H1 (cell line): ENCODE results near the gene TTC22. TPM values are rescaled to one million over a fixed set of nuclear protein-coding genes. Genes with fewer than 3 reads are reported as not detected.
A peak's percentile ranks its signal among the peaks of the same experiment; 100 is the strongest.

Source experiments
- CTCF ChIA-PET: fragments of 300-600 bp; sonication (Branson Sonifier 250); formaldehyde crosslinking; loops from one replicate; lab custom pipeline; 2021; ENCODE audit not compliant: partially characterized antibody; lab: Charles Lee
- POLR2A ChIA-PET: fragments of 300-600 bp; sonication (Branson Sonifier 250); formaldehyde crosslinking; loops from one replicate; lab custom pipeline; 2021; ENCODE audit warnings: inconsistent platforms; ENCODE audit not compliant: partially characterized antibody; lab: Charles Lee
- DNase-seq, 2 experiments: peaks; one replicate each; pipeline versions ENCODE4 v3.0.0 to v3.0.0-alpha.2; 2010 to 2022; ENCODE audit warnings: low spot score in 2 of 2, low read depth in 1 of 2, mixed read lengths in 1 of 2
- FAIRE-seq: peaks from 2 replicates; lab custom pipeline; 2011; peaks lifted over from hg19 to GRCh38; lab: Jason Lieb, UNC
- H2AFZ ChIP-seq: 2 replicates; pipeline ENCODE4 v1.8.1; 2012; ENCODE audit warnings: low read length, inconsistent platforms
- H2AK5ac ChIP-seq: 2 replicates; pipeline ENCODE4 v1.6.1; 2013; ENCODE audit warnings: low read depth, low read length
- H2BK120ac ChIP-seq: replicated peaks from 2 replicates; pipeline ENCODE3; 2013; ENCODE audit warnings: low read depth, low read length, inconsistent platforms
- H2BK12ac ChIP-seq: 2 replicates; pipeline ENCODE4 v1.6.1; 2013; ENCODE audit warnings: low read depth, low read length
- H2BK15ac ChIP-seq: 2 replicates; pipeline ENCODE4 v1.6.1; 2013; ENCODE audit warnings: low read length
- H2BK20ac ChIP-seq: 2 replicates; pipeline ENCODE4 v1.6.1; 2013; ENCODE audit warnings: low read length
- H2BK5ac ChIP-seq: 2 replicates; pipeline ENCODE4 v1.6.1; 2013; ENCODE audit warnings: low read depth, low read length
- H3K14ac ChIP-seq: 2 replicates; pipeline ENCODE4 v1.6.1; 2013; ENCODE audit warnings: inconsistent platforms; ENCODE audit not compliant: insufficient read length
- H3K18ac ChIP-seq: 2 replicates; pipeline ENCODE4 v1.6.1; 2013; ENCODE audit warnings: low read length; ENCODE audit errors: extremely low read depth
- H3K23ac ChIP-seq: 2 replicates; pipeline ENCODE4 v1.6.1; 2013; ENCODE audit warnings: inconsistent platforms; ENCODE audit not compliant: insufficient read length
- H3K23me2 ChIP-seq: 2 replicates; pipeline ENCODE4 v1.6.1; 2013; ENCODE audit warnings: low read depth, low read length
- H3K27ac ChIP-seq: 2 replicates; pipeline ENCODE4 v1.6.1; 2011; ENCODE audit warnings: low read depth, low read length, inconsistent platforms
- H3K27me3 ChIP-seq, 4 experiments: replicated peaks in 1 of 4; 1 replicate in 1 of 4; 2 replicates in 3 of 4; pipeline versions ENCODE4 v1.6.1 to v1.8.1; 2011 to 2013; ENCODE audit warnings: low read length in 3 of 4, mild to moderate bottlenecking in 3 of 4, inconsistent platforms in 2 of 4, mixed read lengths in 2 of 4, moderate library complexity in 1 of 4; ENCODE audit not compliant: control insufficient read depth in 3 of 4, insufficient read depth in 3 of 4; ENCODE audit errors: extremely low read depth in 1 of 4
- H3K36me3 ChIP-seq, 4 experiments: 2 replicates each; pipeline versions ENCODE4 v1.6.1 to v1.8.1; 2011 to 2013; ENCODE audit warnings: mild to moderate bottlenecking in 4 of 4, low read length in 3 of 4, moderate library complexity in 2 of 4, control low read depth in 1 of 4, inconsistent platforms in 1 of 4; ENCODE audit not compliant: insufficient read depth in 4 of 4, control insufficient read depth in 2 of 4
- H3K4ac ChIP-seq: replicated peaks from 2 replicates; pipeline ENCODE3; 2013; ENCODE audit warnings: low read length, low read depth, mixed read lengths, inconsistent platforms; ENCODE audit not compliant: insufficient read length
- H3K4me1 ChIP-seq, 4 experiments: replicated peaks in 1 of 4; 1 replicate in 1 of 4; 2 replicates in 3 of 4; pipeline versions ENCODE4 v1.6.1 to v1.8.1; 2011 to 2013; ENCODE audit warnings: low read length in 3 of 4, inconsistent platforms in 2 of 4, mixed read lengths in 1 of 4; ENCODE audit not compliant: insufficient read depth in 4 of 4, control insufficient read depth in 3 of 4
- H3K4me2 ChIP-seq, 2 experiments: 2 replicates each; pipeline versions ENCODE4 v1.6.1 to v1.8.1; 2011 to 2013; ENCODE audit warnings: low read depth in 2 of 2, low read length in 2 of 2, control low read depth in 1 of 2, inconsistent platforms in 1 of 2, mild to moderate bottlenecking in 1 of 2; ENCODE audit not compliant: insufficient read depth in 1 of 2
- H3K4me3 ChIP-seq, 4 experiments: fragments of 200-600, 300-600 bp in 1 of 4; sonication (generic), shearing (Covaris generic), sonication (Bioruptor Twin) in 1 of 4; 2 replicates each; pipeline versions ENCODE4 v1.5.1 to v1.8.1; 2011 to 2016; ENCODE audit warnings: low read length in 4 of 4, low read depth in 3 of 4, control low read depth in 2 of 4, inconsistent platforms in 2 of 4, mild to moderate bottlenecking in 2 of 4, mixed read lengths in 1 of 4, moderate library complexity in 1 of 4; ENCODE audit not compliant: insufficient read depth in 2 of 4; ENCODE audit errors: extremely low read depth in 1 of 4
- H3K56ac ChIP-seq: replicated peaks from 2 replicates; pipeline ENCODE3; 2013; ENCODE audit warnings: low read depth, mild to moderate bottlenecking, mixed read lengths, low read length, inconsistent platforms; ENCODE audit not compliant: insufficient read length
- H3K79me1 ChIP-seq: 2 replicates; pipeline ENCODE4 v1.6.1; 2013; ENCODE audit warnings: low read depth, low read length, control low read depth
- H3K79me2 ChIP-seq, 2 experiments: 2 replicates each; pipeline versions ENCODE4 v1.6.1 to v1.8.1; 2012 to 2013; ENCODE audit warnings: low read length in 2 of 2, mild to moderate bottlenecking in 2 of 2, inconsistent platforms in 1 of 2; ENCODE audit not compliant: insufficient read depth in 2 of 2, control insufficient read depth in 1 of 2
- H3K9ac ChIP-seq, 4 experiments: replicated peaks in 1 of 4; 1 replicate in 1 of 4; 2 replicates in 3 of 4; pipeline versions ENCODE4 v1.6.1 to v1.8.1; 2011 to 2013; ENCODE audit warnings: low read depth in 3 of 4, low read length in 3 of 4, control low read depth in 2 of 4, mild to moderate bottlenecking in 2 of 4, moderate library complexity in 2 of 4, inconsistent platforms in 1 of 4; ENCODE audit errors: extremely low read depth in 1 of 4
- H3K9me3 ChIP-seq, 2 experiments: 2 replicates each; pipeline versions ENCODE4 v1.6.1 to v1.8.1; 2012 to 2013; ENCODE audit warnings: mild to moderate bottlenecking in 2 of 2, moderate library complexity in 2 of 2, control low read depth in 1 of 2, inconsistent platforms in 1 of 2, low read depth in 1 of 2, low read length in 1 of 2, mixed read lengths in 1 of 2; ENCODE audit not compliant: insufficient read depth in 2 of 2
- H4K20me1 ChIP-seq, 2 experiments: replicated peaks in 1 of 2; 2 replicates each; pipeline versions ENCODE3 to v1.8.1; 2011 to 2013; ENCODE audit warnings: inconsistent platforms in 2 of 2, low read length in 2 of 2, mild to moderate bottlenecking in 1 of 2; ENCODE audit not compliant: insufficient read depth in 2 of 2, control insufficient read depth in 1 of 2
- H4K5ac ChIP-seq: 2 replicates; pipeline ENCODE4 v1.6.1; 2013; ENCODE audit warnings: low read length, low read depth, mixed read lengths, inconsistent platforms; ENCODE audit not compliant: insufficient read length
- H4K8ac ChIP-seq: 2 replicates; pipeline ENCODE4 v1.8.0; 2013; ENCODE audit warnings: mild to moderate bottlenecking, moderate library complexity, low read length, inconsistent platforms; ENCODE audit not compliant: insufficient read depth; ENCODE audit errors: extremely low read depth
- H4K91ac ChIP-seq: replicated peaks from 2 replicates; pipeline ENCODE3; 2013; ENCODE audit warnings: low read length, mixed read lengths, inconsistent platforms; ENCODE audit not compliant: insufficient read length
- BACH1 ChIP-seq: IDR thresholded peaks from 2 replicates; pipeline ENCODE4 v1.6.1; 2012; ENCODE audit warnings: low read length, improper control_type of control experiment
- CEBPB ChIP-seq: IDR thresholded peaks from 2 replicates; pipeline ENCODE4 v1.6.1; 2012; ENCODE audit warnings: low read depth, low read length
- GTF2F1 ChIP-seq: IDR thresholded peaks from 2 replicates; pipeline ENCODE4 v1.6.1; 2012; ENCODE audit warnings: low read depth, low read length, improper control_type of control experiment, borderline replicate concordance
- HDAC2 ChIP-seq, 2 experiments: fragments of 300-600 bp in 1 of 2; sonication (generic) in 1 of 2; IDR thresholded peaks; 2 replicates each; pipeline ENCODE4 v1.6.1; 2011 to 2012; ENCODE audit warnings: low read depth in 2 of 2, low read length in 2 of 2, mild to moderate bottlenecking in 2 of 2, moderate library complexity in 2 of 2, borderline replicate concordance in 1 of 2, inconsistent platforms in 1 of 2
- MAX ChIP-seq: IDR thresholded peaks from 2 replicates; pipeline ENCODE4 v1.6.1; 2012; ENCODE audit warnings: inconsistent platforms
- RFX5 ChIP-seq: IDR thresholded peaks from 2 replicates; pipeline ENCODE4 v1.6.1; 2011; ENCODE audit warnings: low read depth, low read length, improper control_type of control experiment, borderline replicate concordance
- SAP30 ChIP-seq: fragments of 300-600 bp; sonication (generic); IDR thresholded peaks from 2 replicates; pipeline ENCODE4 v1.7.1; 2012; ENCODE audit warnings: low read length, moderate library complexity, mild to moderate bottlenecking, inconsistent platforms; ENCODE audit not compliant: insufficient read depth, insufficient replicate concordance
- TAF1 ChIP-seq: IDR thresholded peaks from 2 replicates; pipeline ENCODE4 v1.6.1; 2011; ENCODE audit warnings: mild to moderate bottlenecking, low read depth, low read length
- TAF7 ChIP-seq: optimal IDR thresholded peaks from 2 replicates; pipeline ENCODE3; 2011; ENCODE audit warnings: low read depth, mild to moderate bottlenecking, inconsistent platforms, low read length, moderate library complexity, borderline replicate concordance
- TEAD4 ChIP-seq: IDR thresholded peaks from 2 replicates; pipeline ENCODE4 v1.6.1; 2012; ENCODE audit warnings: low read depth, low read length, inconsistent platforms, mixed read lengths
- ZNF274 ChIP-seq: IDR thresholded peaks from 2 replicates; pipeline ENCODE4 v1.7.0; 2012; ENCODE audit warnings: low read length, borderline replicate concordance; ENCODE audit errors: extremely low read depth
- WGBS, 2 experiments: shearing (Covaris generic) in 1 of 2; methylation state at CpG; one replicate each; pipeline versions ENCODE4 v1.1.6 to v1.1.7; 2013 to 2015; ENCODE audit warnings: low lambda C conversion rate in 2 of 2, mixed read lengths in 2 of 2, inconsistent platforms in 1 of 2, low coverage in 1 of 2, missing lambda C conversion rate in 1 of 2; ENCODE audit not compliant: insufficient replicate concordance in 2 of 2, insufficient coverage in 1 of 2, insufficient read length in 1 of 2; ENCODE audit errors: extremely low coverage in 1 of 2, missing lambda C conversion rate in 1 of 2; 5-methylcytosine and 5-hydroxymethylcytosine counted together
- polyA plus RNA-seq, 7 experiments: library from polyadenylated mRNA; depleted of rRNA in 3 of 7; stranded (reverse) in 5 of 7; unstranded in 2 of 7; fragments of >200 nt in 5 of 7; fragments of 200-250 nt in 2 of 7; gene quantifications; 1 replicate in 5 of 7; 2 replicates in 1 of 7; 4 replicates in 1 of 7; pipeline versions ENCODE4 v1.2.1 to v1.2.3, GENCODE V29; 2011 to 2013; ENCODE audit warnings: missing spikeins in 2 of 7, mixed read lengths in 2 of 7
- total RNA-seq: library from RNA; stranded (reverse); fragmentation: NEBNext Ultra II Directional; extraction: Animal tissue kit (Norgen Biotek cat#: 25700); gene quantifications from 2 replicates; pipeline ENCODE4 v1.2.1, GENCODE V29; 2021

The TTC22 gene
- total and polyA plus RNA-seq, 2 of the 8 experiments (the other 6 are each of a cell fraction or from before 2014, with no cell fraction given), result 1.00 to 1.6 TPM

GRCh38 chr1:54781023-54781723, 19.9 kb downstream of the TTC22 start:
- no peak overlapping the region for H3K4ac ChIP-seq
- peaks cover 5% of the 10 kb centered on the region; the same call in 1 of the 2 replicates for H3K23me2 ChIP-seq
- POLR2A ChIA-PET, result interaction anchor here (0.9 kb wide), 1 partner anchor 11 kb away, joined by 4 read pairs; no protein-coding TSS in a partner anchor
- H3K79me1 ChIP-seq, result peaks cover 2% of the 10 kb centered on the region; the same call in 1 of the 2 replicates
- no peak overlapping the region for H3K23ac ChIP-seq
- peak overlapping the region; percentile 64 to 65 for H3K4me2 ChIP-seq
- no peaks in the 10 kb centered on the region for H3K36me3 ChIP-seq
- H3K9me3 ChIP-seq, result no peaks in the 10 kb centered on the region
- H3K4me3 ChIP-seq, result peak overlapping the region; percentile 3 to 51 (median 24); a peak in 6 of 8 replicates
- no peak overlapping the region for H2BK20ac ChIP-seq
- no peaks in the 10 kb centered on the region for H4K20me1 ChIP-seq
- H3K9ac ChIP-seq, result peak overlapping the region in 1 of 4 experiments; percentile 37; a peak in 2 of 7 replicates
- H2AFZ ChIP-seq, result no peak overlapping the region
- FAIRE-seq (no peak), DNase-seq (peak; percentile 33 to 78)
- no peak overlapping the region for H3K56ac ChIP-seq
- H2BK12ac ChIP-seq, result peak overlapping the region; percentile 71; the same call in 1 of the 2 replicates
- peak overlapping the region; percentile 71; the same call in 1 of the 2 replicates for H4K8ac ChIP-seq
- no peak overlapping the region for H3K27ac ChIP-seq
- WGBS, 2 experiments, result 37% methylated on average over 30 of the region's 74 CpGs; no CpG with 5 or more reads in 1 of the 2 experiments
- H3K18ac ChIP-seq, result peak overlapping the region; percentile 51; the same call in 1 of the 2 replicates
- no peak overlapping the region for H2AK5ac ChIP-seq
- H3K14ac ChIP-seq, result no peak overlapping the region
- H3K79me2 ChIP-seq, result no peaks in the 10 kb centered on the region
- CTCF ChIA-PET, result interaction anchor here (1.2 to 3.0 kb wide), 5 partner anchors 10 to 65 kb away, joined by 3 to 31 read pairs (median 5); partner anchors contain the start of gene TTC4
- H2BK15ac ChIP-seq, result peak overlapping the region; percentile 83; the same call in 1 of the 2 replicates
- H2BK5ac ChIP-seq, result no peak overlapping the region; the same call in 1 of the 2 replicates
- peak overlapping the region; percentile 18 for H4K91ac ChIP-seq
- H2BK120ac ChIP-seq, result no peak overlapping the region
- H4K5ac ChIP-seq, result no peak overlapping the region
- H3K27me3 ChIP-seq, result peaks cover 15 to 26% (median 25%) of the 10 kb centered on the region in 4 experiments; a peak in 6 of 7 replicates
- H3K4me1 ChIP-seq, result no peaks in the 10 kb centered on the region; a peak in 1 of 7 replicates
- TF ChIP-seq BACH1 (no peak), TAF7 (no peak), HDAC2 (IDR thresholded peaks at IDR 0.05; ENCODE audit: borderline replicate concordance in 1 of 2, low read depth in 2 of 2, low read length in 2 of 2) (no peak), ZNF274 (no peak), SAP30 (no peak), TAF1 (no peak), GTF2F1 (no peak), MAX (peak; percentile 98), TEAD4 (0 out of 2 replicates have a peak, but pooled peaks have one; percentile 11), CEBPB (peak; percentile 90), RFX5 (no peak)
